ENCODE results near the gene VEGFB. TPM values are rescaled to one million over a fixed set of nuclear protein-coding genes. Genes with fewer than 3 reads are reported as not detected.

Gene VEGFB
- polyA plus RNA-seq, 2 of the 4 experiments (the other 2 are of a cell fraction) = 6.8 to 26.5 TPM

GRCh38 chr11:64222651-64223000 lies 11.8 kb upstream of the VEGFB start:
- Histone ChIP-seq H3K4me1 (peaks cover 25% of the 10 kb centered on the region), H3K4me2 (no peak overlapping the region), H3K27ac (no peak overlapping the region), H3K9me3 (no peaks in the 10 kb centered on the region), H3K4me3 (no peak overlapping the region)
- 88% methylated on average over 9 of the region's 9 CpGs for WGBS (ENCODE audit: missing lambda C conversion rate)
- FAIRE-seq (no peak), ATAC-seq (no peak), DNase-seq (ENCODE audit: low read depth in 1 of 2, low spot score in 1 of 2) (no peak)
- ChIA-PET CTCF (interaction anchor here (1.0 to 19.9 kb wide), 5 partner anchors 19 to 181 kb away, joined by 3 to 254 read pairs (median 5); partner anchors contain the start of genes FERMT3 and STIP1), POLR2A (no interaction called here)
- no peak for TF ChIP-seq FOSB (CRISPR knock-in tag; IDR thresholded peaks at IDR 0.05)
- TF ChIP-seq CHD4 (IDR thresholded peaks at IDR 0.05; ENCODE audit: borderline replicate concordance) = no peak
- no peak for TF ChIP-seq E2F6 (IDR thresholded peaks at IDR 0.05; ENCODE audit: borderline replicate concordance, low read depth)
- TF ChIP-seq FOSL2 (IDR thresholded peaks at IDR 0.05) = no peak
- no peak for TF ChIP-seq FOSL2 (CRISPR knock-in tag; IDR thresholded peaks at IDR 0.05)
- no peak for TF ChIP-seq POLR2A (IDR thresholded peaks at IDR 0.05; ENCODE audit: low read length)
- TF ChIP-seq KDM5A (IDR thresholded peaks at IDR 0.05) = no peak
- TF ChIP-seq MYC (IDR thresholded peaks at IDR 0.05; ENCODE audit: borderline replicate concordance, low read length) = no peak
- TF ChIP-seq CEBPB (IDR thresholded peaks at IDR 0.05) = no peak
- no peak for TF ChIP-seq HEYL (CRISPR knock-in tag; IDR thresholded peaks at IDR 0.05)
- no peak for TF ChIP-seq SMC3 (IDR thresholded peaks at IDR 0.05)
- no peak for TF ChIP-seq ZNF302 (CRISPR knock-in tag; IDR thresholded peaks at IDR 0.05)
- no peak for TF ChIP-seq RNF2 (IDR thresholded peaks at IDR 0.05; ENCODE audit: borderline replicate concordance, low read depth)
- TF ChIP-seq BHLHE40 (IDR thresholded peaks at IDR 0.05; ENCODE audit: low read depth, low read length) = no peak
- TF ChIP-seq SREBF2 (IDR thresholded peaks at IDR 0.05) = no peak
- TF ChIP-seq ZFP36 (IDR thresholded peaks at IDR 0.05; ENCODE audit: borderline replicate concordance, partially characterized antibody) = no peak
- TF ChIP-seq JUNB (IDR thresholded peaks at IDR 0.05) = no peak
- no peak for TF ChIP-seq RCOR1 (IDR thresholded peaks at IDR 0.05; ENCODE audit: low read depth, low read length)
- no peak for TF ChIP-seq EHMT2 (IDR thresholded peaks at IDR 0.05; ENCODE audit: low read depth)
- no peak for TF ChIP-seq JUN (IDR thresholded peaks at IDR 0.05)

GRCh38 chr11:64223001-64223651 lies 11.3 kb upstream of the VEGFB start:
- FAIRE-seq (no peak), ATAC-seq (no peak), DNase-seq (ENCODE audit: low read depth in 1 of 2, low spot score in 1 of 2) (no peak)
- no peak overlapping the region for H3K27ac ChIP-seq
- H3K4me2 ChIP-seq = no peak overlapping the region
- CTCF ChIA-PET = interaction anchor here (1.0 to 19.9 kb wide), 8 partner anchors 8 to 182 kb away, joined by 3 to 254 read pairs (median 6); partner anchors contain the start of genes ESRRA, FERMT3, PLCB3 and STIP1
- TF ChIP-seq TFCP2L1 (CRISPR knock-in tag; IDR thresholded peaks at IDR 0.05) = no peak
- no peak for TF ChIP-seq HOXB13 (CRISPR knock-in tag; IDR thresholded peaks at IDR 0.05; ENCODE audit: low read depth)
- H3K4me1 ChIP-seq = peaks cover 26% of the 10 kb centered on the region
- H3K9me3 ChIP-seq = no peaks in the 10 kb centered on the region
- WGBS (ENCODE audit: missing lambda C conversion rate) = 90% methylated on average over 24 of the region's 24 CpGs
- POLR2A ChIA-PET = no interaction called here
- H3K4me3 ChIP-seq = no peak overlapping the region

GRCh38 chr11:64224151-64224890 lies 10.1 kb upstream of the VEGFB start:
- no peaks in the 10 kb centered on the region for H3K9me3 ChIP-seq
- no peak overlapping the region for H3K27ac ChIP-seq
- ATAC-seq (no peak), FAIRE-seq (no peak), DNase-seq (ENCODE audit: low read depth in 1 of 2, low spot score in 1 of 2) (no peak)
- ChIA-PET CTCF (interaction anchor here (1.4 to 19.9 kb wide), 8 partner anchors 9 to 79 kb away, joined by 3 to 254 read pairs (median 7); partner anchors contain the start of genes ESRRA, FERMT3, PLCB3 and STIP1), POLR2A (no interaction called here)
- TF ChIP-seq NFE2L2 (conservative IDR thresholded peaks at IDR 0.05; ENCODE audit: low read length) = no peak
- no peak for TF ChIP-seq CEBPB (IDR thresholded peaks at IDR 0.05)
- no peak for TF ChIP-seq RFX5 (IDR thresholded peaks at IDR 0.05)
- TF ChIP-seq HOXB13 (CRISPR knock-in tag; IDR thresholded peaks at IDR 0.05; ENCODE audit: low read depth) = no peak
- no peak for TF ChIP-seq FOXS1 (CRISPR knock-in tag; IDR thresholded peaks at IDR 0.05)
- no peak for TF ChIP-seq MYC (IDR thresholded peaks at IDR 0.05; ENCODE audit: borderline replicate concordance, low read length)
- TF ChIP-seq POLR2A (IDR thresholded peaks at IDR 0.05; ENCODE audit: low read length) = no peak
- no peak for TF ChIP-seq CHD4 (IDR thresholded peaks at IDR 0.05; ENCODE audit: borderline replicate concordance)
- no peak for TF ChIP-seq KDM1A (IDR thresholded peaks at IDR 0.05; ENCODE audit: low read depth)
- no peak for TF ChIP-seq FOSL2 (IDR thresholded peaks at IDR 0.05)
- no peak for TF ChIP-seq FOSL2 (CRISPR knock-in tag; IDR thresholded peaks at IDR 0.05)
- TF ChIP-seq HOXA7 (CRISPR knock-in tag; IDR thresholded peaks at IDR 0.05) = no peak
- no peak for TF ChIP-seq TFCP2L1 (CRISPR knock-in tag; IDR thresholded peaks at IDR 0.05)
- no peak for TF ChIP-seq JUNB (IDR thresholded peaks at IDR 0.05)
- H3K4me1 ChIP-seq = peaks cover 26% of the 10 kb centered on the region
- H3K4me3 ChIP-seq = no peak overlapping the region
- 86% methylated on average over 14 of the region's 17 CpGs for WGBS (ENCODE audit: missing lambda C conversion rate)
- no peak overlapping the region for H3K4me2 ChIP-seq

Data from A549 (cell line).